Measurements from ENCODE around the gene CD247.

CD247 gene

DNA sequence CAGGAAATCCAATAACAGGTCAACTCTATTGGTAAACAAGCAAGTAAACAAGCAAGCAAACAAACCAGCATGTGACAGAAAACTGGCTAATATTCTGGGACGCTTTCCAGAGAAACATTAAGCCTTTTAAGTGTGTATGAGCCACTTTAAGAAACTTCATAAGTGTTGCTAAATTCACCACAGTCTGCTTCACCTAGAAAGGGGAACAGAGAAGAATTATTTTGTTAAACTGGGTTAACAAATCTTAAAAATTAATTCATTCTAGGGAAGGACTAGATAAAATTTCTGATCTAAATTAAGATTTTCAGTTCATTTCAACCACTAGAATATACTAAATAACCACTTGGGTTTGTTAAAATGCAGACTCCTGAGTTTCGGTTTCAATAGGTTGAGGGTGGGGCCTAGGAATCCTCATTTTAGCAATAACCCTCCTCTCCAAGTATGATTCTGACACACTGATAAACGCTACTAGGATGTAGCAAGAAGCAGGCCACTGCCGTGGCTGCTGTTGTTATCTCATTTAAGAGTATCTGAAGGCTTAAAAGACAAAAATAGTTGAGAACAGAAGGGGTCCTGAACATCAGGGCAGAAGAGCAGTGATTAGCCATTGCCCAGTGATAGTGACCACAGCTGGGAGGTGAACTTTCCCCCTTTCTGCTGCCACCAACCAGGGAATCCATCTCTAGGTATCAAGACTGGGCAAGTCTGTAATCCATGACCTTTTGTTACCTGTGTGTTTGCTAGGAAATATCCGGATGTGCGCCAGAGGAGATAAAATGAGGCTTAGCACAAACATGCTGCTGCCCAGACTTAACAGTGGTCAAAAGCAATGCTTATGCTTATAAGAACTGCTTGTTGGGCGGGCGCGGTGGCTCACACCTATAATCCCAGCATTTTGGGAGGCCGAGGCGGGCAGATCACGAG, 24.0 kb upstream of the CD247 start:
- no peak for DNase-seq

DNA sequence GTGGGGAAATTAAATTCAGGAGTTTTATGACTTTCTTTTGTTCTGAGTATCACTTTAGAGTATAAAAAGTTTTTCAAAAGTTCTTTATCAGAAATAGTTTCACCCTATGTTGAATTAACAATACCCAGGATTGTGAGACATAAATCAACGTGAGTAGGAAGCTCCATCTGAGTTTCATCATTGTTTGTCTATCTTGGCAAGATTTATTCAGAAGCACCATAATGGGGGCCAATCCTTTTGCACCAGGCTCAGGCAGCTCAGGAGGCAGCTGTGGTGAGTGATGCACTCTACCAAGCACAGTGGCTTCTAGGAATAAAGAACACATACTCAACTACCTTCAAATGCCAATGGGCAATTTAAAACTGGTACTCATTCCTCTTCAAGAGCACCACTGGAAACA, 23.3 kb upstream of the CD247 start:
- DNase-seq: no peak

DNA sequence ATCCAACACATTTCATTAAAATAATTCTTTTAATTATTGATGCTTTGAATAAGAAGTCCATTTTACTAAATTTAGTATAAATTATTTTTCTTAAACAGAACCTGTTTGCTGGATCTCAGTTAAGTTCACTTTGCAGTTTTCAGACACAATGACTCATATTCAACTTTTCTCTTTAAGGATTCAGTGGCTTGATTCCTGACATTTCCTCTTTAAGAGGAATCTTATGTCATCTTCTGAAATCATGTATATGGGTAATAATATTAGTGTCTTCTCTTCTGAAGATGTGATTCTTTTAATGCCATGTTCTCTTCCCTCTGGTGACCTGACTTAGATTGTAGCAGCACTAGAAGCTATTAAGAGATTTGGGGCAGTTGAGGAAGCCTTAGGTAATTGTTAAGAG, 22.7 kb upstream of the CD247 start:
- DNase-seq: no peak

DNA sequence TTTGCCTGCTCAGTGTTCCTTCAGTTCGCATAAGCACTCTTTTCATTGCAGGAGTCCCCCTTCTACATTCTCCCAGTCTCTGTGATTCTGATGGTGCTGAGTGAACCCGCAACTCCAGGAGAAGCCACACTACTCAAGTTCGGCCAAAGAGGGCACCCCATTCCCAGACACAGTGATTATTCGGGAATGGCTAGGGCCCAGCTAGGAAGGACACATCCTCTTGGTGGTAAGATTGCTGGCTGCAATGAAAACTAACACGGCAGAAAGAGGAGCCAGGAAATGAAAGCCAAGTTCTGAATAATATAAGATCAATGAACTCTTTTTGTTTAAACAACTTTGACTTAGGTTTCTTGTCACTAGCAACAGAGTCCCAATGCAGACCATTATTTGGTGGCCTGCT, 20.3 kb upstream of the CD247 start:
- DNase-seq: no peak

DNA sequence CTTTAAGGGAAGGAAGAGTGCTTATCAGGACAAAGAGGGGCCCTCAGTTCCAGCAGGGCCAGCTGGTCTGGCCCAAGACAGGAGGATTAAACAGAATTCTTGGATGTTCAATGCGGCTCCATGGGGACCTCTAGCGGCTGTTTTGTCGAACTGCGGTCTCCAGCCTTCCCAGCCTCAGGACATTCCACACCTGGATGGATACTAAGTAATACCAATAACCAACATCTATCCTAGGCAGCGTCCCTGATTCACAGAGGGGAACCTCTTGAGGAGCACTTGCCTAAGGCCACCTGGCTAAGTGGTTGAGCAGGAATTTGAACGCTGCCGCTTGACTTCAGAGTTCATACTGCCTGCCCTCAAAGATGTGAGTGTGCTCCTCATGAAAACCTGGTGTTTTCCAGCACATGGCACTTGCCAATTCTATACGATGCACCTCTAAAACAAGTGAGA, 15.5 kb upstream of the CD247 start:
- DNase-seq: peak; percentile 64

DNA sequence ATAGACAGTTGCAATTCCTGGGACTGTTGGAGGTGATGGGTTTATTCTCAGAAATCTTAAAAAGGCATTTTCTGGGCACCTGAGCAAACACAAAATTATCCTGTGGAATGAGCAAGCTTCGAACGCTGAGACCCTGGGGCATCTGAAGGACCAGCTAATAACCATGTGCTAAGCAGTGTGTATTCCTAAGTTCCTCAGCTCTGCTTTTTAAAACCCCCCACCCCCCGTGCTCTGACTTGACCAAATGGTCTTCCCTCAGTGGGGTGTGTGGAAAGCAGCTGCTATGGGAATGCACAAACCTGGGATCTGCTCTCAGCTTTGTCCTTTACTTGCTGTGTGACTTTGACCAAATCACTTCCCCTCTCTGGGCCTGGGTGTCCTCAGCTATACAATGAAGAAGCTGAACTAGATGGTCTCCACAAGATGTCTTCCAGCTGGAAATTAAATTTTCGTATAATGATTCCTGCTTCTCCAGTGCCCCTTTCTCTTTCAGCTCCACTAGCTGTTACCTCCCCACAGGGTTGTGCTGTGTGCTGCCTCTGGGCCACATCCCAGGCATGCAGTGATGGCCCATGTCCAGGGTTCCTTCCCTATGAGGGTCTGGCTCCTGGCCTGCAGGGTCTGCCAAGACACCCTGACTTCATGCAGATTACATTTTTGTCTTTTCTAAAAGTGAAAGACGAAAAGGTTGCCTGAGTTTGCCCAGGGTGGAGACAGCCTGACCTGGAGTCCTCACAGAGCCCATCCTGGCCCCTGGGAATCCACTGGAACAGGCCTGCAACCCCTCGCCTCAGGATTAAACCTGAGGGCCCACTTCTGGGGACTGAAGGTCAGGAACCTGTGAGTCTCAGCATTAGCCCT, 14.9 kb upstream of the CD247 start:
- DNase-seq: no peak

DNA sequence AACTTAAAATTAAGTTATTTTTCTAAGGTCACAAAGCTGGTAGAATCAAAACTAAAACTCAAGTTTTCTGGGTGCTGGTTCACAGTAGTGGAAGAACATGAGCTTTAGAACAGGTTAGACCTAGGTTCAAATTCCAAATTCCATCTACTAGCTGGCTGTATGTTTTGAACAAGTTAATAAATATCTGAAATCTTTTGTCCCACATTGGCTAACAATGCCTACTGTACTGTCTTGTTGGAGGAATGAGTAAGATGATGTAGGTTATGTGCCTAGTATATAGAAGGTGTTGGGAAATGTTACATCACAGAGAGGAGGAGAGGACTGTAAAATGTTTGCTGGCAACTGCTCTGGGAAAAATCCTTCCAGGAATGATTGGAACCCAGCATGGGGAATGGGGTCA, 14.0 kb upstream of the CD247 start:
- DNase-seq: no peak

DNA sequence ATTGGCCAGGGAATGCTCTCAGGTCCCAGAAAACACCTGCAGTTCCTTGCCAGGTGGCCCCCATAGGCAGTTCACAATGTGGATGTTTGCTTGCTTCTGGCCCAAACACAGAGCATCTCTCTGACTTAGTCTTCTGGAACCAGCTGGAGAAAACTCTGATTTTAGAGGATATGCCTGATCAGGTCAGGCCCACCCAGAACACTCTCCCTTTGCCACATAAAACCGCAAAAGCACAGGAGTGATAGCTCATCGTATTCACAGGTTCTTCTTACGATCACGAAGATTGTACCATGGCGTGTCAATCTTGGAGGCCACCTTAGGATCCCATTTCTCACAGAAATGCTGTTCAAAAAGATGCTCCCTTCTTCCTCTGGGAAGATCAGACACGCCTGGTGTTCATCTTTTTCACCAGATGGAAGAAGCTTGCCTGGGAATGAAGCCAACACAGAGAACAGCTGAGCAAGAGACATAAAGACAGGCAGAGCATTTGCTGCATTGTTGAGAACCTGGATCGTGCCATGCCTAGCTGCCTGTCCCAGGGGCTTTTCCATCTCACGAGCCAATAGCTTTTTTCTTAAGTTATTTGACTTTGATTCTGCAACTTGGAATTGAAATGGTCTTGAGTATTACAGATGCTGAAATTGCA, 11.6 kb upstream of the CD247 start:
- peak; percentile 39 for DNase-seq

DNA sequence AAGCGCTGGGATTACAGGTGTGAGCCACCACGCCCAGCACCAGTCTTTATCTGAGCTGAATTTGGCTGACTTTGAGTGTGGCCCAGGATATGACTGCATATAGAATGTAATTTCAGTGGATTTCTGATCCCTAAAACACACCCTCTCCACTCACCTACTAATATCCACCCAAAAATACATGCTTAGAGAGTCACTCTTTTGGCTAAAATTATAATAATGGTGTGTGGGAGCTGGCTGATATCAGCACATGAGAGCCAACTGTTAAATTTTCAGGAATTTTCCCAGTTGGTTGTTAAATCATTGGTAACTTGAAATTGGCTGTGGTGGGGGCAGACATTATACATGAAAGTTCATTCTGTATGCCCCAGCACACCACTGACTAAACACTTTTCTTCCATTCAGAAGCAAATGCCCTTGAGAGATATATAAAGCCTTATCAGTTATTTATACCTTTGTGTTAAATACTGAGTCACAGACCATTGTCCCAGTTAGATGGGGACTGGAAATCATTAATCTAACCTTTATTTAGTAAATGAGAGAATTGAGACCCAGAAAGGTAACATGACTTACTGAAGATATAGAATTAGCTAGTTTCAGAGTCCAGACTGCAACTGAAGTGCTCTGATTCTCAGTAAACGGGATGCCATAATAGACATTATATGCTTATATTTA, 9.9 kb upstream of the CD247 start:
- DNase-seq: no peak

DNA sequence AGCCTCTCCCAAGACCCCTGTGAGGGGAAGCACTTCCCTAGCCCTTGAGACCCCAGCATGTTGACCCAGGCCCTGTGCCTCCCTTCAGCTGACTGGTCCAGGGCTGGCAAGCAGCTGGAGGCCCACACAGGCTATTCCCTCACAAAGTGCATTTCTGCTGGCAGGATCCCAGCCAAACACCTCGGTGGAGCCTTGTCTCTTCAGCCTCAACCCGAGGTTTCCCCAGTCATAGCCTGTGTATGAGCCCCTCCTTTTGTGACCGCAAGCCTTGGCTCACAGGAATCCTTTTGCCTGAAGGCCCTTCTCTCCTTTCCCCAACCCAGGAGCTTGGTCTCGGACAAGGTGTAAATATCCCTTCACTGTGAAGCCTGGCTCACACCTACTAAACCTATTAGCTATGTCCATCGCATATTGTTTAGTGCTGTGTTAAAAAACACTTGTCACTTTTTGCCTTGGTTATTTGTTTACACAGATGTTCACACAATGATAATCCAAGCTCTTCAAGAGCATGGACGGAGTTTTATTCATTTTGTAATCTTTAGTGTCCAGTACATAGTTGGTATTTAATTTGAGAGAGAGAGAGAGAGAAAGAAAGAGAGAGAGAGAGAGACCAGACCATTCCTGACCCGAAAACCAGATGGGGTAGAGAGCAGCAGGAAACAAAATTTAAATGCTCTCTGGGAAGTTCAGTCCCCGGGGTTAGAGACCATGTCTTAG, 8.5 kb upstream of the CD247 start:
- DNase-seq: peak; percentile 17

DNA sequence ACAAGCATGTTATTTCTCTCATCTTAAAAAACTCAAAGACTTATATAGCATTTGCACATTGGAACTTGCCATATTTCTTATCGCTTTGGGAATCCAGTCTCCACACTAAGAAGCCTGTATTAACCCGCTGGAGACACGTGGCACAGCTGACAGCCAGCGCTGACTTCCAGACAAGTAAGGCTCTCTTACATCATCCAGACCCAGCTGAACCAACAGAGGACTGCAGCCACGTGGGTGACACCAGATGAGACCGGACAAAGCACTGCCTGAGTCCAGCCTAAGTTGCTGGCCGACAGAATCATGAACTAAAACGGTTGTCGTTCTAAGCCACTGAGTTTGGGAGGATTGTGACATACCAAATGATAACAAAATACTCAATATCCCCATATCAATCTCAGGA, 6.3 kb upstream of the CD247 start:
- no peak for DNase-seq

DNA sequence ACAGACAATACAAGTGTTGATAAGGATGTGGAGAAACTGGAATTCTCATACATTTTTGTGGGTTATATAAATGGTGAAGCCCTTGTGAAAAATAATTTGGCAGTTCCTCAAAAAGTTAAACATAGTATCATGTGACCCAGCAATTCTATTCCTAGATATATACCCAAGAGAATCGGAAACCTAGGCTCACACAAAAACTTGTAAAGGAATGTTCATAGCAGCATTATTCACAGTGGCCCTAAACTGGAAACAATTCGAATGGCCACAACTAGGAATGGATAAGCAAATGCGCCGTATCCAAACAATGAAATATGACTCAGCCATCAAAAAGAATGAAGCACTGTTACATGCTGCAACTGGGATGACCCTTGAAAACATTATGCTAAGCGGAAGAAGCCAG, 3.9 kb upstream of the CD247 start:
- DNase-seq: no peak

DNA sequence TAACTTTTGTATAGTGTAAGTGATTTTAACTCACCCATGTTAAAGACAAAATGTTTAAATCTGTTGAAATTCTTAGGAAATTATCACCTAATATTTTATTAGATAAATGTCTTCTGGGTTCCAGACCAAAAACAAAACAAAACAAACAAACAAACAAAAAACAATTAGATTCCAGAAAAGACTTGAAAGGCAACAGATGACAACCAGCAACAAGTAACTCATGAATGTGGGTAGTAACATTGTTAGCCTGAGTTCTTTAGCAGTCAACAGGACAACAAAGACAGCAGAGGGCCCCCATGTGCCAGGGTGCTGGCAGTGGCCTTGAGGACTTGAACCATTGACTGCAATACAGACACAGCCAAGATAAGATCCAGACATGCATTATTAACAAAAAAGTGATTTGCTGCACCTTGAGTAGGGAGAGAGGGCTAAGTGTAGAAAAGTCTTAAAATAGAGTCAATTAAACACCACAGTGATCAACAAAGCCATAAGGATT, 2.4 kb upstream of the CD247 start:
- no peak for DNase-seq

DNA sequence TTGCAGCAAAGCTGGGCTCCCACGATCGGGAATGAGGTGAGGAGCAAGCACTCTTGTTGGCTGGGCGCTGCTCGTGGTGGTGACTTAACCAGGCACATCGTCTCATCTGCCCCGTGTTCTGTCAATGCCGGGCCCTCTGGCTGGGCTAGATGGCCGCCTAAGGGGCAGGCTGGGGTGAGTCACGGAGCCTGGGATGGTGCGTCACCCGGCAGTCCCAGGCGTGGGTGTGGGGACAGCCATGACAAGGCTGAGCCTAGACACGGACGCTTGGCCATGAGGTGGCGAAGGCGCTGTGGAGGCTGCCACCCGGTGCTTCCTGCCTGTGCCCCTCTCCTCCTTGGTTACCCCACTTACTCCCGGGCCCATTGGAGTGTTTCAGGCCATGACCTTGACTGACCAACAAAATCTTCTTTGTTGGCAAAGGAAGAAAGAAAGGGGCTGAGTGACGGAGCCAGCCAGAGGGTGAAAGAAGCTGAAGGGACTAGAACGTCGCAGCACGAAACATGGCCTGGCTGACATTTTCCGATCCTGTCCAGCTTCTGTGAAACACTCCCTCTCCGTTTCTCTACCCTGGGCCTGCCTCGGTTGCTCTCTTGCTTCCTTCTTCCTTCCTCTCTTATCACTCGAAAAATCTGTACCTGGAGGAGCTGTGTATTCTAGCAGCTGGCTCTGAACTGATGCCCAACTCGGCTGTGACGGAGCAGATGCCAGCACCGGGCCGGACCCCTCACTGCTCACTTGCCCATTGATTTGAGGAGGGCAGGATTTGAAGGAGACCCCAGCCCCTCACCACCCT, 596 bp downstream of the CD247 start:
- no peak for DNase-seq

DNA sequence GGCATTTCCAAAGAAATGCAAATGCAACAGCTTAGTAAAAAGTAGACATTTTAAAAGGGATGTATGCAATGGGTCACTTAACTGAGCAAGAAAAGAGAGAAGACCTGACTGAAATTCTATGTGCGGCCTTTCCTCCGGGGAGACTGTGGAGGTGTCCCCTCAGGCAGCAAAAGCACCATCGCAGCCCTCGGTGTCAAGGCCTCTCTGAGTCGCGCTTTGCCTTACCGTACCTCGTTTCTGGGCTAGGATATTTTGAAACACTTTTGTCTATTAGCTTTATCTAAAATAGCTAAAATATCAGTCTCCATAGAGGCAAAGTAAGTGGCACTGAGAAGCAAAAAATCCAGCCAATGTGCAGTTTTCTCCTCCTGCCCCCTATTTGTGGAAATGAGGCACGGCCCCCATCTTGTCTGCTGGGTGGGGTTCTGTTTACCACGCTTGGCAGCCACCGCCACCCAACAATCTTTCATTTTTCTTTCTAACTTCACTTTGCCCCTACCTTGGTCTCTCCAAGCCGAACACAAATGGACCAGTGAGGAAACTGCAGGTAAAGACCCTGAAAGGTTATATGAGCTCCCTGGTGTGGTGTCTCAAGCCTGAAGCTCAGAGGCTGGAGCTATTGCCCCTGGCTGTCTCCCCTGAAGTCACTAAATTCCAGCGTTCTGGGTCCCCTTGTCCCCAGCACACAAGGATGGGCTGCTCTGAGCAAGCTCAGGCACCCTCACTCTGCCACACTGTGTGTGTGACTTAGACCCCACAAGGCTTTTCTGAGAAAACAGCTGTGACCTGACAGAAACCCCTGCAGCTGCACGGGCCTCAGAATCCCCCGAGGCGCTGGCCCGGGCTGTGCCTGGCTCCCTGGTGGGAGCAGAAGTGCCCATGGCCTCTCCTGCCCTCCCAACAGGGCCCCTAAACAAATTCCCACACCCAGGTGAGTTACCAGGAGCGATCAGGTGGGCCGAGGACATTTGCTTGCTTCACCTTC, 1.6 kb downstream of the CD247 start:
- no peak for DNase-seq

DNA sequence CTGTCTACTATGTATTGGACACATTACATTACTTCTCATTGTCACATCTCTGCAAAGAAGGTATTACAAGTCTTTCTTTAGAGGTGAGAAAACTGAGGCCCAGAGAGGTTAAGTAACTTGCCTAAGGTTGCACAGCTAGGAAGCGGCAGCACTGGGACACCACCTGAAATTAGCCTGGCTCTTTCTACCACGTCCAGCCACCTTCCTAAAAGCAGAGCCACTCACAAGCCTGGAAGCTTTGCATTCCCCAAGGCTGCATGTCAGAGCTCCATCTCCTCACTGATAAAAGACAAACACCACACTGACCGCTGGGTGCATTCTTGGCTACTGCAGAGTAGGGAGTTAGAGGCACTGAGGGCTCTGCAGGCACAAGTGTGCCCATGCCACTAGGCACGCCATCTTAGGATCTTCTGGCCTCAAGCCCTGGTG, 2.4 kb downstream of the CD247 start:
- no peak for DNase-seq

DNA sequence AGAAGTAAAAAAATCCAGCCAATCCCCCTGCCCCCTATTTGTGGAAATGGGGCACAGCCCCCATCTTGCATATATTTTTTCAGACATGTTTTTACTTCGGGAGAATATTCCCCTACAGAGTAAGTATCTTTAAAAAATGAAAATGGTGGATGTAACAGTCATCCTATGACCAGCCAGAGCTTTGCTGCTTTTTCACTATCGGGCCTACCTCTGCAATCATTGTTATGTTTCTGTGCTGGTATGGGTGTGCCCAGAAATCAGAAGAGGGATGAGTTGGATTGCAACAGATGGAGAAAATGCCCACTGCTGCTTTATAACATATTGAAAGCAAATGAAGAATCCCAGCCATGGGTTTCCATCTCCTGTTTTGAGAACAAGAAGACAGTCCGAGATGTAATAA, 2.9 kb downstream of the CD247 start:
- no peak for DNase-seq

DNA sequence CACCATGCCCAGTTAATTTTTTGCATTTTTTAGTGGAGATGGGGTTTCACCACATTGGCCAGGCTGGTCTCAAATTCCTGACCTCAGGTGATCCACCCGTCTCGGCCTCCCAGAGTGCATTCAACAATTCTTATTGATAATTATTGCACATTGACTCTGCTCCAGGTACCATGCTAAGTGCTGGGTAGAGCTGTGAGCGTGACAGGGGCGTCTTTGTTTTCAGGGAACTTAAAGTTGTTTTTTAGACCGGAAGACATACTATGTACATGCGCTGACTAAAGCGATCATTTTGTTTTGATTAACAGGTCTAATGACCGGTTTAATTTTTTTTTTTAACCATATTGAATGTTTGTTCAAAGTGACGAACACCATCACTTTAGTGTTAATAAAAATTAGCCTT, 4.0 kb downstream of the CD247 start:
- no peak for DNase-seq

DNA sequence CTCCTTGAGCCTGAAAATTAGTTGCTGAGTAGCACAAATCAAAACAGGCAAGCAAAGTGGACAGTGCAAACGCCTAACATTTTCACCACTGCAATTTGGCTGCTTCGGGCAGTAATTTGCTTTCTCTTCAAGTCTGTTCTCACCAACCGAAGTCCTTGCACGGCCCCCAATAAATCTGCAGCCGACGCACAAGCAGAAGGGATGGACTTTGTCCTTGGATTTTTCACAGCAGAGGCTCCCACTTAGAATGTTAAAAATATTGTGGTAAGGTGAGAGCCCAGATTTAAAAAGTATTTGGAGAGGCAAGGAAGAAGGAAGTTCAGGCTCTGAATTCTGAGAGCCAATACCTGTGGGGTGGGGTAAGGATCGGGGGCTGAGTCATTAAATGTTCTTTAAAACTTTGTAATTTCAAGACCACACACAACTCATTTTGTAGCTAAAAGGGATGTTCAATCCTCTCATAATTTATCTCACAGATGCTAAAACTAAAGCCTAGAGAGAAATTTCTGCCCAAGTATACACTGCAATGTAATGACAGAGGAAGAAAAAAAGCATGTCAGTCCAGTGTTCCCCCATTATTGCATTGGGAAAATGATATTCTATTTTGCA, 6.2 kb downstream of the CD247 start:
- no peak for DNase-seq

Data from NCI-H1092 treated with DMSO at 0.1 percent for 48 hours (cell line).